ENCODE measurements around the gene VPS26B.

The VPS26B gene

GRCh38 chr11:134288486-134288885 is 64.0 kb downstream of the VPS26B start:
- no peak for TF ChIP-seq REST (IDR thresholded peaks at IDR 0.05; ENCODE audit: low read depth)
- no peak for TF ChIP-seq YY1 (IDR thresholded peaks at IDR 0.05; ENCODE audit: low read depth)
- TF ChIP-seq TEAD4 (IDR thresholded peaks at IDR 0.05): no peak
- TF ChIP-seq RAD21 (IDR thresholded peaks at IDR 0.05; ENCODE audit: low read depth): no peak
- TF ChIP-seq NFIC (IDR thresholded peaks at IDR 0.05): no peak
- no peak for TF ChIP-seq MAX (IDR thresholded peaks at IDR 0.05)
- no peak for TF ChIP-seq EP300 (IDR thresholded peaks at IDR 0.05; ENCODE audit: borderline replicate concordance)
- no peak for TF ChIP-seq EGR1 (IDR thresholded peaks at IDR 0.05)
- no peak for TF ChIP-seq FOXM1 (IDR thresholded peaks at IDR 0.05; ENCODE audit: borderline replicate concordance, low read depth)
- TF ChIP-seq CEBPB (IDR thresholded peaks at IDR 0.05): no peak
- TF ChIP-seq USF1 (IDR thresholded peaks at IDR 0.05): no peak
- TF ChIP-seq TCF12 (IDR thresholded peaks at IDR 0.05; ENCODE audit: low read depth): no peak
- TF ChIP-seq TAF1 (IDR thresholded peaks at IDR 0.05; ENCODE audit: low read depth): no peak
- TF ChIP-seq CREB1 (IDR thresholded peaks at IDR 0.05; ENCODE audit: low read depth): no peak

- TF ChIP-seq FOXM1 (IDR thresholded peaks at IDR 0.05; ENCODE audit: borderline replicate concordance, low read depth) (no peak), TAF1 (IDR thresholded peaks at IDR 0.05; ENCODE audit: low read depth) (no peak), CREB1 (IDR thresholded peaks at IDR 0.05; ENCODE audit: low read depth) (no peak), NFIC (IDR thresholded peaks at IDR 0.05) (no peak), YY1 (IDR thresholded peaks at IDR 0.05; ENCODE audit: low read depth) (no peak), USF1 (IDR thresholded peaks at IDR 0.05) (no peak), RAD21 (IDR thresholded peaks at IDR 0.05; ENCODE audit: low read depth) (no peak), ZBTB7A (IDR thresholded peaks at IDR 0.05; ENCODE audit: low read depth) (no peak), TCF12 (IDR thresholded peaks at IDR 0.05; ENCODE audit: low read depth) (no peak), EGR1 (IDR thresholded peaks at IDR 0.05) (no peak), REST (IDR thresholded peaks at IDR 0.05; ENCODE audit: low read depth) (no peak)
Observed at GRCh38 chr11:134289167-134289566, 64.7 kb downstream of the VPS26B start.

- TF ChIP-seq FOXM1 (IDR thresholded peaks at IDR 0.05; ENCODE audit: borderline replicate concordance, low read depth): no peak
- TF ChIP-seq CREB1 (IDR thresholded peaks at IDR 0.05; ENCODE audit: low read depth): no peak
- TF ChIP-seq CEBPB (IDR thresholded peaks at IDR 0.05): no peak
- TF ChIP-seq TCF12 (IDR thresholded peaks at IDR 0.05; ENCODE audit: low read depth): no peak
- no peak for TF ChIP-seq ZBTB7A (IDR thresholded peaks at IDR 0.05; ENCODE audit: low read depth)
- TF ChIP-seq TAF1 (IDR thresholded peaks at IDR 0.05; ENCODE audit: low read depth): no peak
- TF ChIP-seq MAX (IDR thresholded peaks at IDR 0.05): no peak
- TF ChIP-seq REST (IDR thresholded peaks at IDR 0.05; ENCODE audit: low read depth): no peak
- no peak for TF ChIP-seq EP300 (IDR thresholded peaks at IDR 0.05; ENCODE audit: borderline replicate concordance)
- no peak for TF ChIP-seq TEAD4 (IDR thresholded peaks at IDR 0.05)
- TF ChIP-seq YY1 (IDR thresholded peaks at IDR 0.05; ENCODE audit: low read depth): no peak
- no peak for TF ChIP-seq NFIC (IDR thresholded peaks at IDR 0.05)
Observed at GRCh38 chr11:134289789-134290188, 65.3 kb downstream of the VPS26B start.

- no peak for TF ChIP-seq TAF1 (IDR thresholded peaks at IDR 0.05; ENCODE audit: low read depth)
- TF ChIP-seq ZBTB7A (IDR thresholded peaks at IDR 0.05; ENCODE audit: low read depth): no peak
- TF ChIP-seq MAX (IDR thresholded peaks at IDR 0.05): no peak
- no peak for TF ChIP-seq TCF12 (IDR thresholded peaks at IDR 0.05; ENCODE audit: low read depth)
- no peak for TF ChIP-seq RAD21 (IDR thresholded peaks at IDR 0.05; ENCODE audit: low read depth)
Observed at GRCh38 chr11:134290646-134291045, 66.2 kb downstream of the VPS26B start.

All from Ishikawa (cell line).